MV-4-11 (cell line): ENCODE data around the gene C9orf72.

Experiments
- DNase-seq: peaks from one replicate; lab custom pipeline; 2025; lab: John Stamatoyannopoulos, UW

C9orf72 gene

GRCh38 chr9:27538647-27539046 is 34.6 kb downstream of the C9orf72 start:
- DNase-seq: no peak

GRCh38 chr9:27537756-27538155 is 35.5 kb downstream of the C9orf72 start:
- DNase-seq: no peak

- no peak for DNase-seq
Observed at GRCh38 chr9:27537027-27537435, 36.2 kb downstream of the C9orf72 start.

DNA sequence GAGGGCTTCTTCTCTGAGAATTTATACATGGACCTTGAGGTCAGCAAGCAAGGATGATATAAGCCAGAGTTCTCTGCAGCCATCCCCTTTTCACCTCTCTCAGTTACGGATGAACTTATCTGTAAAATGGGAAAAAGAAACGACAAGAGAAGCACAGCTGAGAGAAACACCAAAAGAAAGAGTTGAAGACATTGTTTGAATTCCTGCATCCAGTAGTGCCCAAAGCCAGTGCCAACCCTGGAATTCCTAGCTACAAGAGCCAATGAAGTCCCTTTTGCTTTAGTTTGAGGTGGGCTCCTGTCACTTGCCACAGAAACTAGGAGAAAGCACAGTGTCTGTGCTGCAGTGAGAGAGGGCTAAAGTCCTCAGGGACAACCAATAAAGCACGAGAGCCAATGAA is 37.1 kb downstream of the C9orf72 start:
- no peak for DNase-seq

- no peak for DNase-seq
Observed at GRCh38 chr9:27535701-27536118, 37.6 kb downstream of the C9orf72 start.

- DNase-seq: no peak
Observed at GRCh38 chr9:27534658-27535209, 38.5 kb downstream of the C9orf72 start.

GRCh38 chr9:27534131-27534530 is 39.1 kb downstream of the C9orf72 start:
- no peak for DNase-seq

GRCh38 chr9:27533311-27533710 is 40.0 kb downstream of the C9orf72 start:
- DNase-seq: no peak

DNA sequence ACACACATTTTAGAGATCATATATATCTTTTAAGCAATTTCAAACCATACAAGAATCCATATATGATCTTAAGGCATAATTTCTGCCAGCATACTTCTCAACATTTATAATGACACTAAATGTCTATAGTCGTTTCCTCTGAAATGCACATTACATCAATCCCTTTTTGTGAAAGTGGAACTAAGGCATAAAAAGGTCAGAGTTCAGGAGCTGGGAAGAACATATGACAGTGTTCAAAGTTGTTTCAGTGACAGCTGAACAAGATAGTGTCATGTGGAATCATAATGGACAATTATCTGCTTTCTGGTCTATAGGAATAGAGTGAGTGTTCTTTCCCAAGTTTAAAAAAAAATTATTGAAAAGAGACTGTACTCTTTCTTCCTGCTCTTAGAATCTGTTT is 41.2 kb downstream of the C9orf72 start:
- peak; percentile 32 for DNase-seq

DNA sequence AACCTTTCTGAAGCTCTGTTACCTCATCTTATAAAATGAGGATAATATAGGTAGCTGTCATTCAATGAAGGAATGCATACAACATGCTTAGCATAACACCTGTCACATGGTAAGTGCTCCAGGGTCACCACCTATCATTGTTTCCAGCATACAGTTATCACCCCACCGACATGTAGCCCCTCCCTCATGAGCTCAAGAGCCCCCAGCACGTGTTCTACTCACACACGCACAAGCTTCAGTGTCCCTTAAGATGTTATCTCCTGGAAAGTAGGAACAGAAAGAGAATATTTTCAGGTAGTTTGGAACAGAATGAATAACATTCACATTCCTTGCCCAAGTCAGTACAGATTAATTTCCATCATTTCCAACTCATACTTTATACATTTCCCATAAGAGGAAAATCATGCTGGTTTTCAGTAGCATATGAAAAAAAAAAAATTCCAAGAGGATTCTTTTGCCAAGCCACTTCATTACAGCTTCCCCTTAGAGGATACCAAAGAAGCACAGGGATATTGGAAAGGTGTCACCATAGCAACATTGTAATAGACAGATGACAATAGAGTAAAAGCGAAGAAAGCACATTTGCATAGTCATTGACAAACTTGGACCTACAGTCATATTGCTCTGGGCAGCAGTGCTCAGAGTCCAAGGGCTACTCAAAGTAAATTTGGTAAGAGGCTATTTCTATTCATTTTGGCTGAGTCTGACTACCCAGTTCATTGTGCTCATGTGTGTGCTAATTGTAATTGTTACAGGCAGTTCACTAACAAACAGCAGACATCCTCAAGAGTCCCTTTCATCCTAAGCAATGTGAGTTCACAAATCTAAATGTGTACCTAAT is 42.1 kb downstream of the C9orf72 start:
- no peak for DNase-seq

DNA sequence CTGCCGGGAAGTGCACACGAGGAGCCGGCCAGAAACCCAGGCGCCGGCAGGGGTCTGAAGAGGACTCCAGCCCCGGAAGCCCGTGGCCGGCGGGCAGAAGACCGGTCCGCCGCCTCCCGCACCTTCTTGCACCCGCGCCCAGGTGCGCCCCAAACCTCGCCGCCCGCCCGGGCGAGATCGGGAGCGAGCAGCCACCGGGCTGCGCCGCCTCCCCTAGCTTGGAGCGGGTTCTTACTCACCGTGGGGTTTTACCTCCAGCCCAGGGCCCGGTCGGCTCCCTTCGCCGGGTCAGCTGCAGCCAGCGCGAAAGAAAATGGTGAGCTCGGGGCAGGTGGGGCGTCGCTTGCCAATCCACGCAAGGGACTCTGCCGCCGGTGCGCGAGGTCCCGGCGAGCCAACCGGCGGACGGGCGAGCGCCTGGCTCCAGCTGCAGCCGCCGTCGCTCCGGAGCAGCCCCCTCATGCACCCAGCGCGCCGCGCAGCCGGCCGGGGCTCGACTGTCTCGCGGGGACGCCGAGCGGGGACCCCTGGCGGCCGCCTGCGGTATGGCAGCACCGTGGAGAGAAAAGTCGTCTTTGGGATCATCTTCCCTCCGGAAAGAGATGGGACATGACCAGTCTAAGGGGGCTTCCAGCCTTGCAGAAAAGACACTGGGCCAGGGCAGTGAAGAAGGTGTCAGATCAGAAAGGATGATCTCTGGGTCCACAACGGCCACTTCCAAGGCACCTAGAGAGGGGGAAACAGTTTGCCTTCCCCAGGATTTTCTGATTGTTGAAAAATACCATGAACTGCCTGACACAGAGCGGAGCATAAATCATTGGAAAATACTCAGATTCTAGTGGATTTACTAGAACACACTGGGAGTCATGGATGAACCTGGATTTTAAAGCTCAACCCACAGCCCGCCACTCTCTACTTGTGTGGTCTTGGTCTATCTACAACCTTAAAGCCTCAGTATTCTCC is 43.7 kb downstream of the C9orf72 start, which contains the start of gene MOB3B:
Gene MOB3B, minus strand, starts transcription at position 499 of the 963 bp plus-strand sequence. CDS start 74,264 bp downstream, outside the sequence.
- DNase-seq: peak; percentile 31

DNA sequence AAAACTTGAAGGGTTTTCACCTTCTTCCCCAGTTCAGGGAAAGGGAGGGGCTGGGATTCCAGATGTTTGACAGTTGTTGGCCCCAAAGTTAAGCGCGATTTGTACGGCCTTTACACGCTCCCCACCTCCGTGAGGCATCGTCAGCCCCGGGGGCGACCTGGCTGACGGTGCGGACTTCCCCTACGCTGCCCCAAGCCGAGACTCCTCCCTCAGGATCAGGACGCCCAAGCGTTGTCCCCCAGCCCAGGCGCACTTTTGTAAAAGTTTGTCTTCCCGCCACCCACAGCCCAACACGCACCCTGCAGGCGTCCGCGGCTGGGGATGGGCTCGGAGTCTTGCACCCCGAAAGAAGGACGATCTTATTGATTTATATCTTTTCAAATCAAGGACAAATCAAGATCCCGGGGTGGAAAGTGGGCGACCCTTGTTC is 44.4 kb downstream of the C9orf72 start:
- DNase-seq: peak; percentile 26

- DNase-seq: peak; percentile 58
Observed at GRCh38 chr9:27528076-27528885, 45.0 kb downstream of the C9orf72 start.

- DNase-seq: no peak
Observed at GRCh38 chr9:27527702-27528075, 45.6 kb downstream of the C9orf72 start.

GRCh38 chr9:27524236-27524635 is 49.0 kb downstream of the C9orf72 start, which contains the start of gene IFNK:
Gene IFNK, plus strand, starts transcription at chr9:27524290. Its CDS starts 47 bp downstream, at chr9:27524337.
- DNase-seq: no peak

- DNase-seq: no peak
Observed at GRCh38 chr9:27523141-27523540, 50.1 kb downstream of the C9orf72 start.

DNA sequence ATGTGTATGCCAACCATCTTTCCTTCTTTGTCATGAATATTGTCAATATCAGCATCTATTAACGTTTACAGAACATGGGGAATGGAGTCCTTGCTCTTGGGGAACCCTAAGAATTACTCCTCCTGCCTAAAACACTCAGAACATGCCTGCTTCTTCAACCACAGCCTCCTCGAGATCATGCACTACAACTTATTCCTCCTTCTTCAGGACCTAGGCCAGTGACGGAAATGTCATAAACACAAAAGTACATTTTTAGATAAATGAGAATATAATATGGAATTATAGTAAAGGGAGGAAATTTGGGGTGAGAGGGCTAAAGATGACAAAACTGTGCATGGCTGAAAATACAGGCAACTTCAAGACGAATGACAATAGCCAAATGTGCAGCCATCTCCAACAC is 52.3 kb downstream of the C9orf72 start:
- DNase-seq: no peak

DNA sequence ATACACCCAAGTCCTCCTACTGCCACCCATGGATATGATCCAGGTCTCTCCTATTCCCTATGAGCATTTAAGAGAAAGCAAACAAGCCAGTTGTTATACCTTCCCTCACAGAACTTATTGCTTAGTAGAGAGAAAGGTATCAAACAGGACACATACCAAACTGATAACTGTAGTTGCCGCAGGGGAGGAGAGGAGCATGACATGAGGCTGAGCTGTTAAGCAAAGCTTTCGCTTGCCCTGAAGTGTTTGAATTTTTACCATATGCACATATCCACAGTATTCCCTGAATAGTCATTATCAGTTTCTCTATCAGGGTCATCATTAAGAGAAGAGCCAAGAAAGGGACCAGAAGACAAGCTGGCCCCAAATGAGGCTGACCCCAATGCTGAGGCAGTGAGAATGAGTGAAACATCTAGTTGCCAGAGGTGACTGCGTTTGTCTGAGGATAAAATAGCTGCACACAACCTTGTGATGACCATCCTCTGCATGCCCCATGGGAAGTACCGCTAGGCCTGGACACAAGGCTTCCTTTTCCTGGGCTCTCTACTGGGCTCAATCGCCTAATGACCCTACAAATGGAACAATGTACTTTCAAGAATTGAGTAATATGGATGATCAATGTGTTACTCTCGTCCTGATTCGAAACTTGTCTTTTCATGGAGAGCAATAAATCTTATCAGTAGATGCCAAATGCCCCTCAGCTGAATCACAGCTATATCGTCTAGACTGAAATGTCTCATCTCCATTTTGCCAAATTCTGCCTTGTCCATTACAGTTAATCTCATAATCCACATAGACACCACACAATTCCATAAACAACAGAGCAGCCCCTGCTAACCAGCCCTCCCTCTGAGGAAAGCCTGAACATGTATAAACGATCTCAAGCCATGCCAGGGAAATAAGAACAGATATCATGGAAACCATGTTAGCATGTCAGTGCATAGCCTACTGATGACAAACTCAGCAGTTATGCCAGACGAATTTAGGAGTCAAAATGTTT is 53.5 kb downstream of the C9orf72 start:
- no peak for DNase-seq

DNA sequence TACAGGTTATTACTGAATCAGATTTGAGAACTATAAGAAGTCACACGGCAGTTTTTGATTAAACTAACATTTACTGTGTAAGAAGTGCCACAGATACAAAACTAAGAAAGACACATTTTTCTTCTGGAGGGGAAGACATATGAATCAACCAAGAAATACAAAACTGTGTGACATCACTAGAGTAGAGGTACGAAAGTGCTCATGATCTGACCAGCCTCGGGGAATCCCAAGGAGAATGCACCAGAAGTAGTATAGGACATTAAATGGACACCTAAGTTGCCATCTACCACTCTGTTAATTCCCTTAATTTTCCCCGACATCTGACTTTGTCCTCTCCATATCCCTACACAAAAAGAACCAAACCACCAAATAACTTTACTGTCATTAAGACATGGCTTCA is 54.5 kb downstream of the C9orf72 start:
- DNase-seq: no peak

GRCh38 chr9:27518006-27518405 is 55.3 kb downstream of the C9orf72 start:
- no peak for DNase-seq
